ENCODE measurements around the gene TMEM253. TPM values are rescaled to one million over a fixed set of nuclear protein-coding genes. Genes with fewer than 3 reads are reported as not detected.

The TMEM253 gene
- polyA plus RNA-seq, 6 donors from 2014 or later, result not detected

DNA sequence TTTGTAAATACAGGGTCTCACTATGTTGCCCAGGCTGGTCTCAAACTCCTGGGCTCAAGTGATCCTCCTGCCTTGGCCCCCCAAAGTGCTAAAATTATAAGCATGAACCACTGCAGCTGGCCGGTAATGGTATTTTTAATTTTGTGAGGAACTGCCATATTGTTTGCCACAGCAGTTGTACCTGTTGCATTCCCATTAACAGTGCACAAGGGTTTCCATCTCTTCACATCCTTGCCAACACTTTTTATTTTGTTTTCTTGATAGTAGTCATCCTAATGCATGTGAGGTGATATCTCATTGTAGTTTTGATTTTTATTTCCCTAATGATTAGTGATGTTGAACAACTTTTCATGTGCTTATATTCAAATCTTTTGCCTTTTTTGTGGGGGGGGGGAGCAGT is 41.5 kb downstream of the TMEM253 start:
- peaks cover 0 to 31% of the 10 kb centered on the region in 2 donors for H3K36me3 Mint-ChIP-seq
- no peak overlapping the region for H3K27ac Mint-ChIP-seq
- H3K27me3 Mint-ChIP-seq, result peaks cover 18 to 31% (median 27%) of the 10 kb centered on the region in 3 donors
- peaks cover 14 to 22% (median 16%) of the 10 kb centered on the region in 7 donors for H3K9me3 Mint-ChIP-seq
- no peak overlapping the region for H3K4me3 Mint-ChIP-seq
- DNase-seq, result no peak
- H3K4me1 Mint-ChIP-seq, result no peaks in the 10 kb centered on the region
- no peak for ATAC-seq (ENCODE audit: low read depth in 2 of 2)

DNA sequence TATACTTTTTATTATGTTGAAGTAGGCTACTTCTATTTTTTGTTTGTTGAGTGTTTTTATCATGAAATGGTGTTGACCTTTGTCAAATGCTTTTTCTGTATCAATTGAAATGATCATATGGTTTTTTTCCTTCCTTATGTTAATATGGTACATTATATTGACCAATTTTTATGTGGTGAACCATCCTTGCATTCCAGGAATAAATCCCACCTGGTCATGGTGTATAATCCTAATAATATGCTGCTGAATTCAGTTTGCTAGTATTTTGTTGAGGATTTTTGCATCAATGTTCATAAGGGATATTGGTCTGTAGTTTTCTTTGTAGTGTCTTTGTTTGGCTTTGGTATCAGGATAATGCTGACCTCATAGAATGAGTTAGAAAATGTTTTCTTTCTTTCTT is 44.6 kb downstream of the TMEM253 start:
- DNase-seq (no peak), ATAC-seq (ENCODE audit: low read depth in 2 of 2) (no peak)
- H3K27ac Mint-ChIP-seq, result no peak overlapping the region

DNA sequence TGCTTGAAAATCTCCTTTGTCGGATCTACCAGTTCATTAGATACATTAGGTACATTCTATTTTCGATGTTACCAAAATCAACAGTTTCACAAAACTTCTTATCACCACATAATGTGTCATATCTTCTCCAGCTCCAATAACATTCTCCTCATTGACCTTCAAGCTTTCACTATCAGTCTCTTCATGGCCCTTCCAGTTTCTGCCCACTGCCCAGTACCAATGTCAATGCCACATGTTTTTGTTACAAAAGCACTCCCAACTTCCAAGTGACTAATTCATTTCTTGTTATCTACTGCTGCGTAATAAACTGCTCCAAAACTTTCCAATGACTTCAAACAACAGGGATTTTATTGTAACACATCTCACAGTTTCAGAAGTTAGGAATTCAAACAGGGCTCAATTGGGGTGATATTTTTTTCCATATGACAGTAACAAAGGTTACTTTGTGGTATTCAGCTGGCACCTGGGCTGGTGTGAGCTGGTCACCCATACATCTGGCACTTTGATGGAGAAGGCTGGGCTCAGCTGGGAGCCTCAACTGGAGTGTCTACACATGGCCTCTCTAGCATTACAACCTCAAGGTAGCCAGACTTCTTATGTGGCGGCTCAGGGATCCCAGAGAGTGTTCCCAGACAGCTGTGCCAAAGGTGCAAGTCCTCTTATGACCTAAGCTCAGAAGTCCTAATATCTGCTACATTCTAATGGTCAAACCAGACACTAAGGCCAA is 48.9 kb downstream of the TMEM253 start:
- Mint-ChIP-seq H3K27ac (no peak overlapping the region), H3K9me3 (peaks cover 9 to 15% (median 12%) of the 10 kb centered on the region in 7 donors), H3K27me3 (peaks cover 10 to 30% (median 26%) of the 10 kb centered on the region in 3 donors), H3K4me1 (no peaks in the 10 kb centered on the region), H3K4me3 (no peak overlapping the region), H3K36me3 (peaks cover 0 to 21% of the 10 kb centered on the region in 2 donors)
- ATAC-seq (ENCODE audit: low read depth in 2 of 2) (no peak), DNase-seq (no peak)

More for the DNA sequence above, 44.6 kb downstream of the TMEM253 start:
- Mint-ChIP-seq H3K9me3 (peaks cover 14 to 22% (median 16%) of the 10 kb centered on the region in 7 donors), H3K4me1 (no peaks in the 10 kb centered on the region), H3K4me3 (no peak overlapping the region), H3K27me3 (peaks cover 18 to 31% (median 27%) of the 10 kb centered on the region in 3 donors), H3K36me3 (peaks cover 0 to 31% of the 10 kb centered on the region in 2 donors)

Other genes with a start within 250 kb of the TMEM253 start
- gene RNASE3, start 209.7 kb upstream of the TMEM253 start, polyA plus RNA-seq (ENCODE audit: low read depth in 6 of 6), result not detected
- gene RNASE2, start 145.6 kb upstream of the TMEM253 start, polyA plus RNA-seq (ENCODE audit: low read depth in 6 of 6), result 1 to 10 TPM in 2 of 6 donors, under 1 TPM in 1, not detected in 3; 0.41 to 1.7 (median 1.3) TPM
- 10 to 100 TPM; 53.0 to 73.5 (median 59.7) TPM for gene METTL17, start 111.1 kb upstream of the TMEM253 start, polyA plus RNA-seq (ENCODE audit: low read depth in 6 of 6)
- not detected for gene SLC39A2, start 101.8 kb upstream of the TMEM253 start, polyA plus RNA-seq (ENCODE audit: low read depth in 6 of 6)
- gene NDRG2, start 76.0 kb upstream of the TMEM253 start, polyA plus RNA-seq (ENCODE audit: low read depth in 6 of 6), result 1 to 10 TPM; 5.7 to 9.8 (median 7.1) TPM
- gene TPPP2, start 70.8 kb upstream of the TMEM253 start, polyA plus RNA-seq (ENCODE audit: low read depth in 6 of 6), result not detected
- not detected for gene RNASE13, start 66.3 kb upstream of the TMEM253 start, polyA plus RNA-seq (ENCODE audit: low read depth in 6 of 6)
- not detected for gene RNASE7, start 58.7 kb upstream of the TMEM253 start, polyA plus RNA-seq (ENCODE audit: low read depth in 6 of 6)
- gene RNASE8, start 43.2 kb upstream of the TMEM253 start, polyA plus RNA-seq (ENCODE audit: low read depth in 6 of 6), result not detected
- under 1 TPM in 5 of 6 donors, not detected in 1; 0.07 to 0.99 (median 0.27) TPM for gene ARHGEF40, start 30.8 kb upstream of the TMEM253 start, polyA plus RNA-seq (ENCODE audit: low read depth in 6 of 6)
- gene ZNF219, start 2.4 kb upstream of the TMEM253 start, polyA plus RNA-seq (ENCODE audit: low read depth in 6 of 6), result 1 to 10 TPM in 1 of 6 donors, under 1 TPM in 3, not detected in 2; 0.13 to 1.1 (median 0.56) TPM
- gene OR5AU1, start 55.0 kb downstream of the TMEM253 start, polyA plus RNA-seq (ENCODE audit: low read depth in 6 of 6), result not detected
- 1,000 to 10,000 TPM in 2 of 6 donors, 100 to 1,000 TPM in 4; 797 to 1,243 (median 873) TPM for gene HNRNPC, start 168.4 kb downstream of the TMEM253 start, polyA plus RNA-seq (ENCODE audit: low read depth in 6 of 6)
- under 1 TPM in 1 of 6 donors, not detected in 5; 0.26 TPM for gene RPGRIP1, start 179.0 kb downstream of the TMEM253 start, polyA plus RNA-seq (ENCODE audit: low read depth in 6 of 6)

Data from naive B cell (primary cell).